Gastrocnemius medialis (tissue), 4 donors: ENCODE results near the gene PRR5L. TPM values are rescaled to one million over a fixed set of nuclear protein-coding genes. Genes with fewer than 3 reads are reported as not detected.
"Not testable (repeated sequence)": the region's sequence is repeated elsewhere in the genome, so short reads cannot be mapped to it uniquely, and the experiment has no call there.

ENCODE experiments used
- ATAC-seq, 2 donors: fragments of 150-250 bp; one replicate each; pipeline ENCODE4 v1.9.1; 2016
- DNase-seq, 2 donors: peaks; one replicate each; pipeline ENCODE4 v3.0.0-alpha.2; 2019
- H3K27ac ChIP-seq, 4 donors: fragments of 200-600 bp; sonication (generic); 1 replicate in 1 of 4; 2 replicates in 3 of 4; pipeline ENCODE4 v1.5.1; 2016 to 2018; ENCODE audit warnings: mild to moderate bottlenecking in 2 of 4, moderate library complexity in 1 of 4
- H3K27me3 ChIP-seq, 3 donors: fragments of 200-600 bp; sonication (generic) in 2 of 3; 1 replicate in 1 of 3; 2 replicates in 2 of 3; pipeline versions ENCODE4 v1.5.1 to v1.6.0; 2016 to 2019; ENCODE audit warnings: mild to moderate bottlenecking in 1 of 3, moderate library complexity in 1 of 3
- H3K36me3 ChIP-seq, 2 donors: fragments of 200-600 bp; sonication (generic) in 1 of 2; one replicate each; pipeline ENCODE4 v1.5.1; 2017 to 2018
- H3K4me1 ChIP-seq, 2 donors: fragments of 200-600 bp; sonication (generic) in 1 of 2; one replicate each; pipeline ENCODE4 v1.5.1; 2016 to 2017; ENCODE audit warnings: mild to moderate bottlenecking in 2 of 2
- H3K4me3 ChIP-seq, 4 donors: fragments of 200-600 bp; sonication (generic) in 3 of 4; 1 replicate in 1 of 4; 2 replicates in 3 of 4; pipeline ENCODE4 v1.5.1; 2016 to 2019; ENCODE audit warnings: mild to moderate bottlenecking in 2 of 4
- H3K9me3 ChIP-seq, 3 donors: fragments of 200-600 bp; sonication (generic) in 2 of 3; 1 replicate in 1 of 3; 2 replicates in 2 of 3; pipeline ENCODE4 v1.5.1; 2016 to 2019
- CTCF ChIP-seq, 5 experiments: fragments of 450-650 bp in 3 of 5; fragments of 200-600 bp in 2 of 5; sonication (generic) in 2 of 5; IDR thresholded peaks in 4 of 5; conservative IDR thresholded peaks in 1 of 5; 1 replicate in 4 of 5; 2 replicates in 1 of 5; pipeline ENCODE4 v1.5.1; 2016 to 2019; ENCODE audit warnings: antibody characterized with exemption in 5 of 5, mild to moderate bottlenecking in 3 of 5, moderate library complexity in 3 of 5
- POLR2A ChIP-seq, 2 donors: fragments of 450-650 bp; IDR thresholded peaks; one replicate each; pipeline ENCODE4 v1.6.1; 2017; ENCODE audit warnings: antibody characterized with exemption in 2 of 2, mild to moderate bottlenecking in 2 of 2, moderate library complexity in 2 of 2
- in situ Hi-C, 4 donors: fragments of 200-750 bp; cut with MboI; loops; one replicate each; pipeline versions ENCODE4 v1.15.0 to v1.8.0; 2017; ENCODE audit warnings: low sequenced_read_pairs in 4 of 4
- intact Hi-C: fragments of 100-400 bp; cut with DNase I; formaldehyde crosslinking; loops from one replicate; pipeline ENCODE4 v1.15.1; 2023; ENCODE audit warnings: low total_unique reads
- total RNA-seq, 4 donors: library from RNA; depleted of rRNA; stranded (reverse); fragments of >200 nt; gene quantifications; one replicate each; pipeline versions ENCODE4 v1.1.0 to v1.2.3, GENCODE V29; 2016

The PRR5L gene
- total RNA-seq, 4 donors from 2014 or later: 0.46 to 3.2 (median 1.2) TPM

- no peak for TF ChIP-seq POLR2A (IDR thresholded peaks at IDR 0.05)
- TF ChIP-seq CTCF (IDR thresholded peaks at IDR 0.05 in 4 of 5, conservative IDR thresholded peaks at IDR 0.05 in 1 of 5): no peak
- intact Hi-C loops (no loop called here), in situ Hi-C loops (loop anchor here in 3 of 4 donors (25.0 kb wide), 3 partner anchors 194 to 869 kb away; partner anchors contain the start of genes FJX1 (in 3 of the 3), COMMD9 (in 2 of the 3) and PRR5L (in 2 of the 3))
Measured at GRCh38 chr11:36480833-36481232, 184.7 kb downstream of the PRR5L start.

GRCh38 chr11:36483042-36483441, 187.0 kb downstream of the PRR5L start:
- H3K27ac ChIP-seq, ATAC-seq, H3K4me3 ChIP-seq, H3K9me3 ChIP-seq, intact Hi-C loops, DNase-seq, H3K27me3 ChIP-seq: not testable (repeated sequence)
- H3K36me3 ChIP-seq: peaks cover 0 to 20% of the 10 kb centered on the region in 2 donors
- in situ Hi-C loops: loop anchor here in 3 of 4 donors (25.0 kb wide), 3 partner anchors 196 to 871 kb away; partner anchors contain the start of genes FJX1 (in 3 of the 3), COMMD9 (in 2 of the 3) and PRR5L (in 2 of the 3)
- peaks cover 15 to 20% of the 10 kb centered on the region in 2 donors for H3K4me1 ChIP-seq

More at GRCh38 chr11:36480833-36481232, 184.7 kb downstream of the PRR5L start:
- H3K36me3 ChIP-seq: peaks cover 0 to 10% of the 10 kb centered on the region in 2 donors
- no peaks in the 10 kb centered on the region for H3K27me3 ChIP-seq
- H3K9me3 ChIP-seq: no peaks in the 10 kb centered on the region
- no peak overlapping the region for H3K27ac ChIP-seq
- DNase-seq: no peak
- no peak overlapping the region for H3K4me3 ChIP-seq
- H3K4me1 ChIP-seq: peaks cover 4 to 14% of the 10 kb centered on the region in 2 donors
- ATAC-seq: no peak

GRCh38 chr11:36485298-36486002, 189.4 kb downstream of the PRR5L start:
- peaks cover 0 to 37% of the 10 kb centered on the region in 2 donors for H3K36me3 ChIP-seq

GRCh38 chr11:36487619-36488018, 191.5 kb downstream of the PRR5L start:
- in situ Hi-C loops (loop anchor here in 3 of 4 donors (25.0 kb wide), 3 partner anchors 200 to 875 kb away; partner anchors contain the start of genes FJX1 (in 3 of the 3), COMMD9 (in 2 of the 3) and PRR5L (in 2 of the 3)), intact Hi-C loops (no loop called here)
- H3K4me1 ChIP-seq: peaks cover 11 to 20% of the 10 kb centered on the region in 2 donors
- peaks cover 0 to 56% of the 10 kb centered on the region in 2 donors for H3K36me3 ChIP-seq
- H3K27me3 ChIP-seq: no peaks in the 10 kb centered on the region
- no peak for DNase-seq
- ATAC-seq: no peak
- TF ChIP-seq POLR2A (IDR thresholded peaks at IDR 0.05) (no peak), CTCF (IDR thresholded peaks at IDR 0.05 in 4 of 5, conservative IDR thresholded peaks at IDR 0.05 in 1 of 5) (no peak)
- H3K4me3 ChIP-seq: no peak overlapping the region
- peak overlapping the region in 3 of 4 donors; percentile 12 to 54 (median 16) for H3K27ac ChIP-seq
- H3K9me3 ChIP-seq: no peaks in the 10 kb centered on the region

More at GRCh38 chr11:36485298-36486002, 189.4 kb downstream of the PRR5L start:
- no peak for TF ChIP-seq CTCF (IDR thresholded peaks at IDR 0.05 in 4 of 5, conservative IDR thresholded peaks at IDR 0.05 in 1 of 5)
- no peak for TF ChIP-seq POLR2A (IDR thresholded peaks at IDR 0.05)
- Histone ChIP-seq H3K4me3 (no peak overlapping the region), H3K4me1 (peaks cover 11 to 24% of the 10 kb centered on the region in 2 donors), H3K9me3 (no peaks in the 10 kb centered on the region), H3K27me3 (no peaks in the 10 kb centered on the region), H3K27ac (no peak overlapping the region)
- DNase-seq: no peak
- in situ Hi-C loops: loop anchor here in 3 of 4 donors (25.0 kb wide), 3 partner anchors 198 to 873 kb away; partner anchors contain the start of genes FJX1 (in 3 of the 3), COMMD9 (in 2 of the 3) and PRR5L (in 2 of the 3)
- intact Hi-C loops: no loop called here
- ATAC-seq: no peak

- in situ Hi-C loops: loop anchor here in 3 of 4 donors (25.0 kb wide), 3 partner anchors 201 to 876 kb away; partner anchors contain the start of genes FJX1 (in 3 of the 3), COMMD9 (in 2 of the 3) and PRR5L (in 2 of the 3)
- Histone ChIP-seq H3K4me3 (no peak overlapping the region), H3K9me3 (no peaks in the 10 kb centered on the region), H3K27me3 (no peaks in the 10 kb centered on the region), H3K27ac (peak overlapping the region in 3 of 4 donors; percentile 16 to 54 (median 22)), H3K36me3 (peaks cover 0 to 60% of the 10 kb centered on the region in 2 donors), H3K4me1 (peaks cover 11 to 20% of the 10 kb centered on the region in 2 donors)
- intact Hi-C loops: no loop called here
- DNase-seq (no peak), ATAC-seq (no peak)
- TF ChIP-seq CTCF (IDR thresholded peaks at IDR 0.05 in 4 of 5, conservative IDR thresholded peaks at IDR 0.05 in 1 of 5) (no peak), POLR2A (IDR thresholded peaks at IDR 0.05) (no peak)
Measured at GRCh38 chr11:36488096-36488495, 192.0 kb downstream of the PRR5L start.
